ENCODE measurements around the gene HOXD9.

The HOXD9 gene

DNA sequence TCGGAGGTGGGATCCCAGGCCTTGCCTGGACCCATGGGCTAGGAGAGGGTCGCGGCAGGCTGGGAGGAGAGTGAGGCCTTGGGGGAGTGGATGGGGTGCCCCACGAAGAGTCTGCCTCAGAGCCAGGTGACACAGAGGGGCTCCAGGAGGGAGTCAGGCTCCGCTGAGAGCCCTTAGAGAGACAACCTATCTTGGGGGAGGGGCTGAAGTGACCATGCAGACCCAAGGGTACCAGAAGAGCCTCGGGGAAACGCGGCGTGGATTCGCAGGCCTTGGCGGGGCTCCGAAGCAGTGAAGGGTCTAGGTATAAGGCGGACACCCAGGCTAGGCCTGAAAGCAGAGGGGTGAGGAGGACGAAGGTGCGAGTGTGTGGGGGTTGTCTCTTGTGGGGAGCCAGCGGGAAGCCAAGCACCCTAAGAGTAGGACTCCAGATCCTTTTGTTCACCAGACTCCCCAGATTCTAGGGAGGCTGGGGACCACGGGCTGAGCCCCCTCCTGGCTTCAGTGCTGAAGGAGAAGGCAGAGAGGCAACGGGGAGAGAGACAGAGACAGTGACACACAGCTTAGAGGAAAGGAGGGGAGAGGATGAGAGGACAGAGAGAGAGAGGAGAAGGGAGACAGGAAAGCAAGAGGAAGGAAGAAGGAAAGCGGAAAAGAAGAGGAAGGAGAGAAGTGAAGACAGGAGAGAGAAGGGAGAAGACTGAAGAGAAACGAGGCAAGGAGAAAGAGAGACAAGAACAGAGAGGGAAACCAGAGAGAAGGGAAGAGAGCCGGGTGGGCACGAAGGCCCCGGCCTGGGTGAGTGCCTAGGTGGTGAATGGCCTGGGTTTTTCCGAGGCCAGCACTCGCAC lies 16.6 kb upstream of the HOXD9 start:
- Histone ChIP-seq H3K4me1 (ENCODE audit: insufficient read depth, low read length) (no peaks in the 10 kb centered on the region), H3K27me3 (ENCODE audit: insufficient read depth, low read length) (peaks cover 98% of the 10 kb centered on the region), H2AFZ (ENCODE audit: low read depth, low read length) (no peak overlapping the region), H3K9me3 (ENCODE audit: low read length) (no peaks in the 10 kb centered on the region), H3K4me3 (ENCODE audit: low read length) (no peak overlapping the region), H3K36me3 (ENCODE audit: insufficient read depth, low read length) (no peaks in the 10 kb centered on the region)

DNA sequence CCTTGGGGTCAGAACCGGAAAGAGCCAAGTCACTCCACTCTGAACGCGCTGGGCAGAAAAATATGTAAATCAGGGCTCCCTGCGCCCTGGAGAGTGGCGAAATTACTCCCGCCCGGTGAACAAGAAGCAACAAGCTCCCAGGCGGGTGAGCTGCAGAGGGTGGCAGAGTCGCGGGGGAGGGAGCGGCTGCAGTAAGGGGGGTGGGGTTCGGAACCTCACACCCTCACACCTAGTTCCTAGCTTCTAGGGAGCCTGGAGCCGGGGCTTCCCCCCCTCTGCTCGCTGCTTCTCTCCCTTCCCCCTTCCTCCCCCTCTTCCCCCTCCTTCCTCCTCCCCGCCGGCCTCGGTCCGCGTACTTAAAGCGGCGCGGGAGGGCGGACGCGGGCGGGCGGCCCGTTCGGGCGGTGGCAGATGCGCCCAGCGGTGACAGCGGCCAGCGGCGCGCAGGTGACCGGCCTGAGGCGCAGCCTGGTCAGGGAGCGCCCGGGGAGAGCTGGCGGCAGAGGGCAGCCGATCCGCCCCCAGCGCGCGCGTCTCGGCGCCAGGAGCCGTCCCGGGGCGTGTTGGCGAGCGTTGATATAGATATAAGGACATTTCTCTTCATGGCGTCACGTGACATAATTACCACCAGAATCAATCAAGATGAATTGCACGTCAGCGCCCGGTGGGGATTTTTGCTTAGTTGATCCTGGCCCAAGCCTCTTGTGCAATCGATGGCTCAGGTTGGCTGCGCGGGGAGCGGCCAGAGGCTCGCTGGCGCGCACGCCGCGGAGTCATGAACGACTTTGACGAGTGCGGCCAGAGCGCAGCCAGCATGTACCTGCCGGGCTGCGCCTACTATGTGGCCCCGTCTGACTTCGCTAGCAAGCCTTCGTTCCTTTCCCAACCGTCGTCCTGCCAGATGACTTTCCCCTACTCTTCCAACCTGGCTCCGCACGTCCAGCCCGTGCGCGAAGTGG lies 15.7 kb upstream of the HOXD9 start, which contains the start of gene HOXD11:
Gene HOXD11, plus strand, starts transcription at position 700 of the 959 bp plus-strand sequence. Its CDS starts 76 bp downstream, at position 776.
- no peak within 1 kb of the TSS for H2AFZ ChIP-seq (ENCODE audit: low read depth, low read length)
- peaks cover 98% of the 10 kb centered on the region for H3K27me3 ChIP-seq (ENCODE audit: insufficient read depth, low read length)
- H3K4me3 ChIP-seq (ENCODE audit: low read length) = no peak within 1 kb of the TSS
- no peaks in the 10 kb centered on the region for H3K36me3 ChIP-seq (ENCODE audit: insufficient read depth, low read length)
- no peaks in the 10 kb centered on the region for H3K4me1 ChIP-seq (ENCODE audit: insufficient read depth, low read length)
- no peaks in the 10 kb centered on the region for H3K9me3 ChIP-seq (ENCODE audit: low read length)

DNA sequence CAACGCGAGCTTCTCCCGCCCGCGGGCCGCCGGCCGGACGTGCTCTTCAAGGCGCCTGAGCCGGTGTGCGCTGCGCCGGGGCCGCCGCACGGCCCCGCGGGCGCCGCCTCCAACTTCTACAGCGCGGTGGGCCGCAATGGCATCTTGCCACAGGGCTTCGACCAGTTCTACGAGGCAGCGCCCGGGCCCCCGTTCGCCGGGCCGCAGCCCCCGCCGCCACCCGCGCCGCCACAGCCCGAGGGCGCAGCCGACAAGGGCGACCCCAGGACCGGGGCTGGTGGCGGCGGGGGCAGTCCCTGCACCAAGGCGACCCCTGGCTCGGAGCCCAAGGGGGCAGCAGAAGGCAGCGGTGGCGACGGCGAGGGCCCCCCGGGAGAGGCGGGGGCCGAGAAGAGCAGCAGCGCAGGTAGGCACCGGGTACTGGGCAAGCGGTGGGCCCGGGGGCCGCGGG lies 14.8 kb upstream of the HOXD9 start:
- no peak overlapping the region for H2AFZ ChIP-seq (ENCODE audit: low read depth, low read length)
- H3K4me3 ChIP-seq (ENCODE audit: low read length) = no peak overlapping the region

DNA sequence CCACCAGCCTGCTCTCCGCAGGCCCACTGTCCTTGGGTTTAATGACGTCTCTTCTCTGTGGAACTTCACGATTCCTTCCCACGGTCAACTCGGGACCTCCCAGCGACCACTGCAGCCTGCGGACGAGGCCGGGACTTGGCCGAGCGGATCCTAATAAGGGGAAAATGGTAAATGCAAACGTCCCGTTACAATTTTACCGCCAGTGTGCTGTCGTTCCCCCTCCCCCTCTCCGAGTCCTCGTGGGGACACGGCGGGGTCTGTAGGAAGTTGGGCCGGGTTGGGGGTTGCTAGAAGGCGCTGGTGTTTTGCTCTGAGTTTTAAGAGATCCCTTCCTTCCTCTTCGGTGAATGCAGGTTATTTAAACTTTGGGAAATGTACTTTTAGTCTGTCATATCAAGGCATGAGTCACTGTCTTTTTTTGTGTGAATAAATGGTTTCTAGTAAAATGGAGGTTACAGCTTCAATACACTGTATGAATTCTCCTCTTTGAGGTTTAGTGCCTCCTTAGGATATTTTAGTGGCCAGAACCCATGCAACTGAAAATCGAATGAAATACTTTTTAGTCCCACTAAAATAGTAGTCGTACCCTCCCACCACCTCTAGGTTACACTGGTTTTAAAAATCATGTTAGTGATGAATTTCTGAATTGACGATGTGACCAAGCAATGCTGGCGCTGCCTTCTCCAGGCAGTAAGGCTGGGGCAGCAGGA lies 13.2 kb upstream of the HOXD9 start:
- no peaks in the 10 kb centered on the region for H3K4me1 ChIP-seq (ENCODE audit: insufficient read depth, low read length)
- no peak overlapping the region for H2AFZ ChIP-seq (ENCODE audit: low read depth, low read length)
- H3K9me3 ChIP-seq (ENCODE audit: low read length) = no peaks in the 10 kb centered on the region
- H3K36me3 ChIP-seq (ENCODE audit: insufficient read depth, low read length) = no peaks in the 10 kb centered on the region
- peaks cover 98% of the 10 kb centered on the region for H3K27me3 ChIP-seq (ENCODE audit: insufficient read depth, low read length)
- H3K4me3 ChIP-seq (ENCODE audit: low read length) = no peak overlapping the region

More for the DNA sequence above, 14.8 kb upstream of the HOXD9 start:
- Histone ChIP-seq H3K36me3 (ENCODE audit: insufficient read depth, low read length) (no peaks in the 10 kb centered on the region), H3K9me3 (ENCODE audit: low read length) (no peaks in the 10 kb centered on the region), H3K4me1 (ENCODE audit: insufficient read depth, low read length) (no peaks in the 10 kb centered on the region), H3K27me3 (ENCODE audit: insufficient read depth, low read length) (peaks cover 98% of the 10 kb centered on the region)

DNA sequence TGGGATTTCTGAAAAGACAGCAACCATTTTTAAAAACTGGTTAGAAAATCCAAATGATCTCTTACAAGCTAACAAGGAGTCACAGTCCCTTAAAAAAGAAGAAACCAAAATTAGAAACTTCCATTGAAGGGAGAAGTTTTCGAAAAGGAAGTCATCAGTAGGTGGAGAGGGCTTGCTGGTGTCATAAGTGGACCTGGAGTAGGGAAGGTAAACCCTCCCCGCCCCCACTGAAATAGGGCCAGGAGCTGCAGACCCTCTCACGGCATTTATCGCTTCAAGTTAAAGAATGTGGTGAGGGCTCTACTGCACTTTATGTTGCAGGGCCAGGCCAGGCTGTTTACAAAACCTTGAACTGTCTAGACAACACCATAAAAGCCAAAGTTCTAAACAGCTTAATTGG lies 12.6 kb upstream of the HOXD9 start:
- H3K4me3 ChIP-seq (ENCODE audit: low read length) = no peak overlapping the region
- no peaks in the 10 kb centered on the region for H3K4me1 ChIP-seq (ENCODE audit: insufficient read depth, low read length)
- H3K36me3 ChIP-seq (ENCODE audit: insufficient read depth, low read length) = no peaks in the 10 kb centered on the region
- H3K27me3 ChIP-seq (ENCODE audit: insufficient read depth, low read length) = peaks cover 98% of the 10 kb centered on the region
- H3K9me3 ChIP-seq (ENCODE audit: low read length) = no peaks in the 10 kb centered on the region
- no peak overlapping the region for H2AFZ ChIP-seq (ENCODE audit: low read depth, low read length)

DNA sequence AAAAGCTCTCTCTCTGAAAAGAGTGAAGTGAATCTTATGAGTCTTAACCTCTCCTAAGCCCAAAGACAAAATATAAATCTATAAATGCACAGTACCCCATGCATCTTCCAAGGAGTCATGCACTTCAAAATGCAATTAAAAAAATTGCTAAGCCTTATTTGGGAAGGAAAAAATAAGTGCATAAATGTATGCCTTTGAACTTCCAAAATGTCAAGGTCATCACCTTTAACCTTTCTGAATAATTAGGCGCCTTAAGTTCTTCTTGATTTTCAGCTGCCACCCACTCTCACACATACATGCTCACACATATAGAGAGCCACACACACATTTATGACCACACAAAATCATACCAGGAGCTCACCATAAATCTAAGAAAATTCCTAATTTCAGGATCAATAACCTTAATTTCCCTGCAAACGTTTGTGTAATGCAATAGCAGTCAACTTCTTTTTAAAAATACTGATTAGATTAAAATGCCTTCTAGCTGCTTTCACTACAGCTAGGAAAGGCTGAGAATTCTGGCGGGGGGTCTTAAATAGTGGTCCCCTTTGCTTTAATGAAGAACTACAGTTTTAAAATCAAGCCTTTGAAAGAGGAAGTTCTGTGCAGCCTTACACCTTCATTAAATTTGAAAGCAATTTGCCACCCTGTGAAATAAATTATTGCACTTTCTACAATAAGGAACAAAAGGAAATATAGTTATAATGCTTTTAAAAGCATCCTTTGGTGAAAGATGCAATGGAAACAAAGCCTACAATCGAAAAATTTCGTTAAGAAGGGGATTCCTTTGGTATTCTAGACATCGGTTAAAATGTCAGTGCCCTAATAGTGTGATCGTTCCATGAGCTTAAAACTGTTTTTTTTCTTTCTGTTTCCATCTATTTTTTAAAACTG lies 11.9 kb upstream of the HOXD9 start:
- no peaks in the 10 kb centered on the region for H3K4me1 ChIP-seq (ENCODE audit: insufficient read depth, low read length)
- no peaks in the 10 kb centered on the region for H3K9me3 ChIP-seq (ENCODE audit: low read length)
- H3K36me3 ChIP-seq (ENCODE audit: insufficient read depth, low read length) = no peaks in the 10 kb centered on the region
- no peak overlapping the region for H3K4me3 ChIP-seq (ENCODE audit: low read length)
- H3K27me3 ChIP-seq (ENCODE audit: insufficient read depth, low read length) = peaks cover 98% of the 10 kb centered on the region
- no peak overlapping the region for H2AFZ ChIP-seq (ENCODE audit: low read depth, low read length)

DNA sequence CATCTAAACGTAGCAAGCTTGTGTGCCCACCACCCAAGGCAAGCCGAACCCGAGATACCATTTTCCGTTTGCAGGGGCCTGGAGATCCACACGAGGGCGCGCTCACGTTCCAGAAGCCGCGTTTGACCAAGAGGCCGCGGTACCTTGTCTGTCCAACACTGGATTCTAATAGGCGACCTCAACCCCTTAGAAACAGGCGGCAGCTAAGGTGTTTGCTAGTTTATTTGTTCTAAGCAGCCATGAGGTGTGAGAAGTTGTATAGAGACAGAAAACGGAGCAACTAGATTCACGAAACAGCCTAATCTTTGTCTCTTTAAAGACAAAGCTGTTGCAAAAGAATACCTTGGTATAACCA lies 11.2 kb upstream of the HOXD9 start:
- H3K27me3 ChIP-seq (ENCODE audit: insufficient read depth, low read length) = peaks cover 98% of the 10 kb centered on the region
- no peak overlapping the region for H2AFZ ChIP-seq (ENCODE audit: low read depth, low read length)
- H3K4me1 ChIP-seq (ENCODE audit: insufficient read depth, low read length) = no peaks in the 10 kb centered on the region
- H3K36me3 ChIP-seq (ENCODE audit: insufficient read depth, low read length) = no peaks in the 10 kb centered on the region
- no peaks in the 10 kb centered on the region for H3K9me3 ChIP-seq (ENCODE audit: low read length)
- H3K4me3 ChIP-seq (ENCODE audit: low read length) = no peak overlapping the region

DNA sequence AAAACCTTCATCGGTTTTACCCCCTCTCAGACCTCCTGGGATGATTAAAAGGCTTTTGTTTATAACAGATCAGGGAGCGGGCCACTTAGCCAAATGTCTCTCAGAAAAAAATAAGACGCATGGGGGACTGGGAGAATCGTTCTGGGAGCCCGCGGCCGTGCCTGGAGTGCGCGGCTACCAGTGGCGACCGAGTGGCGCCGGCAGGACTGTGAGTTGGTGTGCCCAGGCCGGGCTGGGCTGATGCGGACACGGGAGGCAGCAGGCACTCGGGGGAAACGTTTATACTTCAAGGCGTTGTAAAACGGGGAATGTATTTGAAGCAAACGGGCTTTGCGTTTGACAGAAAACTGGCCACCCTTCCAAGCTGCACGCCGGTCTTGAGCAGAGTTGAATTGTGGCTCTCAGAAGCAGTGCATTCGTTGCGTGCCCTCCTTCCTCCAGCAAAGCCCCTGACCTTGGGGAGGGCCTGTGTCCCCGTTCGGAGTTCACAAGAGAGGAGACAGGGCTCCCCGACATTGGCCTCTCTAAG lies 10.6 kb upstream of the HOXD9 start:
- Histone ChIP-seq H3K36me3 (ENCODE audit: insufficient read depth, low read length) (no peaks in the 10 kb centered on the region), H3K27me3 (ENCODE audit: insufficient read depth, low read length) (peaks cover 98% of the 10 kb centered on the region), H3K9me3 (ENCODE audit: low read length) (peaks cover 5% of the 10 kb centered on the region), H2AFZ (ENCODE audit: low read depth, low read length) (no peak overlapping the region), H3K4me1 (ENCODE audit: insufficient read depth, low read length) (no peaks in the 10 kb centered on the region), H3K4me3 (ENCODE audit: low read length) (no peak overlapping the region)

DNA sequence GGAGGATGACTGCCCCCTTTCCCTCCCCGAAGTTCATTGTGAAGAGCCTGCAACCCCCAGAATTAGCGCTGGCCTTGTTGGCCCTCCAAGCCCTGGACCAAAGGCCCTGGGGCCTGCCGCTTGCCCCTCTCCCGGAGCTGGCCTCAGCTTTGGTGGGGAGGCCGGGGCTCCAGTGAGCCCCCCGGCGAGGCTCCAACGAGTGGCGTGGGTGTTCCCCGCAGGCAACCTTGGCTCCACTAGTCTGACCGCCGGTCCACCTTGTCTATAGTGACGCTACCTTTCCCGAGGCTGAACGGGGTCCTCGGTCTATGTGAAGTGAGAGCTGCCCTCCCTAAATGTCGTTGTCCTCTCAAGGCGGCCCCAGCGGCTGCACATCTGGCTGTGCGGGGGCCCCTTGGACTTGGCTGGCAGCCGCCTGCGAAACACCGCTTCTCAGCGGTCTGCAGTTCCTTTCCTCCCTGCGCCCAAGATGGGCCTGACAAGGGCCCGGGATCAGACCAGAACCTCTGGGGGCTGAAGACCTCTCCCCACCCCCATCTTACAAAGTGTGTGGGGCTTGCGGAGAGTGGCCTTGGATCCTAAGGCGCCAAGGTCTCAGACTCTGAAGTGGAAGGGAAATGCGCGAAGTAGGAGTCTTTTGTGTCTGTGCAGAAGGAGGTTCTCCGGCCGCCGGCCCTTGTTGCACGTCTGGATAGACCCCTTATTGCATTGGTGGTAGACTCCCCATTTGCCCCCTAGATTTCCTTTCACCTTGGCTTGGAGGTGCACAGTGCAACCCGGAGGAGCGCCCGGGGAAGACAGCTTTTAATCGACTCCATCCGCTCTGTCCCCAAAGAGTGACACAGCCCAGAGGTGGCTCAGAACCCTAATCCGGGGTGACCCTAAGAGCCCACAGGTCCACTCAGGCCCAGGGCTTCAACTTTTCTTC lies 9.9 kb upstream of the HOXD9 start:
- Histone ChIP-seq H3K9me3 (ENCODE audit: low read length) (peaks cover 10% of the 10 kb centered on the region), H2AFZ (ENCODE audit: low read depth, low read length) (no peak overlapping the region), H3K4me3 (ENCODE audit: low read length) (no peak overlapping the region), H3K36me3 (ENCODE audit: insufficient read depth, low read length) (no peaks in the 10 kb centered on the region), H3K27me3 (ENCODE audit: insufficient read depth, low read length) (peaks cover 99% of the 10 kb centered on the region), H3K4me1 (ENCODE audit: insufficient read depth, low read length) (no peaks in the 10 kb centered on the region)

DNA sequence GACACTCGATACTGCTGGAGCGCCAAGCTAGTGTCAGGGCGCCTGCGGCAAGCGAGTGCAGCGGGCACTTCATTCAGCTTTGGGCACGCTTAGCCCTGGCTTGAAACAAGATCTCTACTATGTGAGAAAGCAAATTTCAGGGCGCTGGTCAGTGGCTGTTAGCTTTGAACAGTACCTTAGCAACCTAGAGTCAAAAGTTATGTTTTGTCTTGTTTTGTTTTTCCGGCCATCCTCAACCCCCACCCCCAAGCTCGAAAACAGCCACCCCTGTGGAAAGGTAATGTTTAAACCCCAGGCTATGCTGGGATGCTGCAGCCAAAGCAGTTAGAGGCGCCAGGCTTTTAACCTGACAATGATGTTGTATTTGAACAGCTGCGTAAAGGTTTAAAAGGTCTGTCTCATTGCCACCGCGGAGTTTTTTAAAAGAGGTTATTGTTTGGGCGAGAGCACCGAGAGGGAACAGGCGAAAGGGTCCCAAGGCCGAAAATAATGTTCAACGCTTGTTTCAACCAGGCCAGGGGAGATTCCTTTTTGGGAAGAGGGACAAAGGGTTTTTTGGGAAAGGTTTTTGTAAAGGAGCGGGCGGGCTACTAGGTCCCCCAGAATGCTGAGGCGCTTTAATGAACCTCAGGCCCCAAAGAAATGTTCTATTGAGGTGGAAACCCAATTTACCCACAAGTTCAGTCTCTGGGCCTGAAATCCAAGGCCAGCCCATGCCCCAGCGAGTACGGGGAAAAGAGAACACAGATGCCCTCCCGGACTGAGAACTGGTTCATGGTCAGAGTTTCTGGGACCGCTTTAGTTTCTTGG lies 8.2 kb upstream of the HOXD9 start:
- Histone ChIP-seq H3K4me3 (ENCODE audit: low read length) (no peak overlapping the region), H3K36me3 (ENCODE audit: insufficient read depth, low read length) (no peaks in the 10 kb centered on the region), H3K9me3 (ENCODE audit: low read length) (peaks cover 12% of the 10 kb centered on the region), H2AFZ (ENCODE audit: low read depth, low read length) (no peak overlapping the region), H3K4me1 (ENCODE audit: insufficient read depth, low read length) (no peaks in the 10 kb centered on the region), H3K27me3 (ENCODE audit: insufficient read depth, low read length) (peaks cover 99% of the 10 kb centered on the region)
